T-helper 1 cell treated with Interleukin-12 subunit alpha and Interleukin-12 subunit beta and Interleukin-4 antibody, amounts not matched to agents 30 μg/mL and 1 μg/mL, for 36 hours (primary cell): ENCODE data around the gene VMO1.
"Not testable (repeated sequence)": the region's sequence is repeated elsewhere in the genome, so short reads cannot be mapped to it uniquely, and the experiment has no call there.

Source experiments
- H3K27ac Mint-ChIP-seq: one replicate; pipeline ENCODE4 v1.8.0; 2021; ENCODE audit warnings: mild to moderate bottlenecking, mixed read lengths
- H3K27me3 Mint-ChIP-seq: one replicate; pipeline ENCODE4 v1.8.0; 2021; ENCODE audit warnings: low read depth, mixed read lengths
- H3K36me3 Mint-ChIP-seq: one replicate; pipeline ENCODE4 v1.8.0; 2021; ENCODE audit warnings: low read depth, mixed read lengths
- H3K4me1 Mint-ChIP-seq: one replicate; pipeline ENCODE4 v1.8.0; 2021; ENCODE audit warnings: low read depth, mixed read lengths
- H3K4me3 Mint-ChIP-seq: one replicate; pipeline ENCODE4 v1.8.0; 2021; ENCODE audit warnings: mild to moderate bottlenecking, moderate library complexity, mixed read lengths
- H3K9me3 Mint-ChIP-seq: one replicate; pipeline ENCODE4 v1.8.0; 2021; ENCODE audit warnings: mixed read lengths

The VMO1 gene

GRCh38 chr17:4786106-4786511 lies at the start of gene VMO1:
Gene VMO1 (minus strand): TSS chr17:4786364. CDS start chr17:4786352, 12 bp downstream.
- H3K27me3 Mint-ChIP-seq, result peaks cover 67% of the 10 kb centered on the region
- H3K9me3 Mint-ChIP-seq, result no peaks in the 10 kb centered on the region
- peak within 1 kb of the TSS; percentile 51 for H3K4me3 Mint-ChIP-seq
- peaks cover 25% of the 10 kb centered on the region for H3K4me1 Mint-ChIP-seq
- peaks cover 2% of the 10 kb centered on the region for H3K36me3 Mint-ChIP-seq
- no peak within 1 kb of the TSS for H3K27ac Mint-ChIP-seq

DNA sequence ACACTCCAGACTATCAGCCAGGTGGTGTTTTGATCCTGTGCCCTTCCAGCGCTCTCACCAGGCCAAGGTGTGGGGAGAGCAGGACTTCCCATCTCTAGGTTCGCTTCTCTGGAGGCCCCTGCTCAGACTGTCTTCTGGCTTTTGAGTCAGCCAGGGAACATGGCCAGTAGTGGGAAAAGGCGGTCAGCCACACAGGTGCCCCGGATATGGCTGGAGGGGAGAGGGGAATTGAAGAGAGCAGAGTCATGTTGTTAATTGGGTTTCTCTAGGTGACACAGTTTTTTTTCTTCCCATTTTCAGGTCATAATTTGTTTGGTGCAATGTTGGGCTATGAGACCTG lies 48.5 kb upstream of the VMO1 start:
- H3K27ac Mint-ChIP-seq, result peak overlapping the region; percentile 92

DNA sequence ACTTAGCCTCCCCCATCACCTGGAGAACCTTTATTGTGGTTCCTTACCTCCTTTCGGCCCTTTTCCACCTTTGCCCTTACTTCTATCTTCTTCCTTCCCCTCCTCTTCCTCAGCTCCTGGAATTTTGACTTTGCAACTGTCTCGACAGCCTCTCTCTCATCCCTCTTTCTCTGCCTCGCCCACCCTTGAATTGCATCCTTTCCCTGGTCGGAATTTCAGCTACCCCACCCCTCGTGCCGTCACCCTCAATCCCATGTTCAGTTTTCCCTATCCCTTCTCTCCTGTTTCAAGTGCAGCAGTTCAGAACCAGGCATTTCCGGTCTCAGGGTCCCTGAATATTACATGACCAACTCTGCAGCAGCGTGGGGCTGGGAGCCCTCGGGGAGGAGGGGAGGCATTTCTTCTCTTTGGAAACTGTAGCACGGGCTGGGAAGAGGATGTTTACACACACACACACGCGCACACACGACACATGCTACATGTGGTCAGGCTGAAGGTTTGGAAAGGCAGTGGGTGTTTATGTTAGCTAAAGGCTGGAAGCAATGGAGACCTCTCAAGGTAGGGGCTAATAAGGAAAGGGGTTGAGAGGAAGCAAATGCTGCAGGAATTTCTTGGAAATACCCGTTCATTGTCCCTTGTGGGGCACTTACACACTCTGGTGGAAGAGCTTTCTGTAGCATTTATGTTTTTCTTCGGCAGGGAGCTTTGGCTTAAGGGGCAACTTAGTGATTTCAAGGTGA lies 47.9 kb upstream of the VMO1 start:
- H3K4me3 Mint-ChIP-seq, result peak overlapping the region; percentile 91
- peaks cover 7% of the 10 kb centered on the region for H3K36me3 Mint-ChIP-seq
- no peaks in the 10 kb centered on the region for H3K9me3 Mint-ChIP-seq
- peaks cover 30% of the 10 kb centered on the region for H3K4me1 Mint-ChIP-seq
- H3K27me3 Mint-ChIP-seq, result no peaks in the 10 kb centered on the region
- peak overlapping the region; percentile 92 for H3K27ac Mint-ChIP-seq

More for the DNA sequence above, 48.5 kb upstream of the VMO1 start:
- H3K4me3 Mint-ChIP-seq, result peak overlapping the region; percentile 91
- no peaks in the 10 kb centered on the region for H3K27me3 Mint-ChIP-seq
- H3K4me1 Mint-ChIP-seq, result peaks cover 35% of the 10 kb centered on the region
- H3K36me3 Mint-ChIP-seq, result peaks cover 10% of the 10 kb centered on the region
- no peaks in the 10 kb centered on the region for H3K9me3 Mint-ChIP-seq

DNA sequence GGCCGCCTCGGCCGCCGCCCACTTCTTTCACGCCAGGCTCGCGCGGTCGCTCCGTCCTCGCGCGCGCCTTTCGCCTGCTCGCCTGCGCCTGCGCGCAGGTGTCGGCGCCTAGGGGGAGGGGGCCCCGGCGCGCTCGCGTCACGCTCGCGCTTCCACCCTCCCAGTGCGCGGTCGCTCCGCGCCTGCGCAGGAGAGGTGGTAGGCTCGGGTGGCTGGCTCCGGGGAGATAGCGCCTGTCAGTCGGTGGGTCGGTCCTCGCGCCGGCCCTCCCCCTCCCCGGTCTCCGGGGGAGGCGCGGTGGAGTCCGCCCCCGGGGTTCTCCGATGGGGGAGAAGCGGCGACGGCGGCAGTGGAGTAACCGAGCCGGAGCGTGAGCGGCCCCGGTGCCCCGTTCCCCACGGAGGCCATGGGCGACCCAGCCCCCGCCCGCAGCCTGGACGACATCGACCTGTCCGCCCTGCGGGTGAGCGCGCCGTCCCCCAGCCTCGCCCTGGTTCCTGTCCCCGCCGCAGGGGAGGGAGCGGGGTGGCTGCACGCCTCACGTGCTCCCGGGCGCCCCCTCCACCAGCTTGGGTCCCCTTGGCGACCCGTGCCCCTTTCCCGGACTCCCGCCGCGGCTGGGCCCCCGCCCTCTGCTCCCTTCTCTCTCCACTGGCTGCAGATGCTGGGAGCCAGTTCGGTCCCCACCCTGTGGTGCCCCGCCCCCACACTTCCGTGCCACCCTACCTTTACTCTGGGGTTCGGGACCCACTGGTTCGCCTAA lies 47.2 kb upstream of the VMO1 start, which contains the start of gene MINK1:
TSS of gene MINK1 (plus strand) at position 163 of the 763 bp plus-strand sequence. CDS start at position 407, 244 bp downstream.
- Mint-ChIP-seq H3K4me3 (peak within 1 kb of the TSS; percentile 91), H3K9me3 (no peaks in the 10 kb centered on the region), H3K4me1 (peaks cover 29% of the 10 kb centered on the region), H3K27ac (peak within 1 kb of the TSS; percentile 92), H3K27me3 (peaks cover 5% of the 10 kb centered on the region), H3K36me3 (peaks cover 6% of the 10 kb centered on the region)

DNA sequence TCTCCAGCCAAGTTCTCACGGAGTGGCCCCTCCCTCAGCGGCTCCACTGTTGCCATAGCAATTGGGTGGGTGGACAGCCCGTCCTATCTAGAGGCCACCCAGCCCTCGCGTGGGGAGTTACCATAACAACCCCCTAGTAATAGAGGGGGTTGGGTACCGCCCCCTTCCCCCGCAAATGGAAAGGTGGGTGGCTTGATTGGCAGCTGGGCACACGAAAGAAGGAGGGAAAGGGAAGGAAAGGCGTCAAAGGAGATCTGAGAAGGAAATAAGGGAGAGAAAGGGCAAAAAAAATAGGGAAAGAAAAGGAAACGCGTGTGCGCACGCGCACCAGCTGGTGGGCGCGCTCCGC lies 46.6 kb upstream of the VMO1 start:
- H3K27me3 Mint-ChIP-seq, H3K9me3 Mint-ChIP-seq, H3K36me3 Mint-ChIP-seq: not testable (repeated sequence)
- Mint-ChIP-seq H3K27ac (peak overlapping the region; percentile 92), H3K4me3 (peak overlapping the region; percentile 91), H3K4me1 (peaks cover 27% of the 10 kb centered on the region)

DNA sequence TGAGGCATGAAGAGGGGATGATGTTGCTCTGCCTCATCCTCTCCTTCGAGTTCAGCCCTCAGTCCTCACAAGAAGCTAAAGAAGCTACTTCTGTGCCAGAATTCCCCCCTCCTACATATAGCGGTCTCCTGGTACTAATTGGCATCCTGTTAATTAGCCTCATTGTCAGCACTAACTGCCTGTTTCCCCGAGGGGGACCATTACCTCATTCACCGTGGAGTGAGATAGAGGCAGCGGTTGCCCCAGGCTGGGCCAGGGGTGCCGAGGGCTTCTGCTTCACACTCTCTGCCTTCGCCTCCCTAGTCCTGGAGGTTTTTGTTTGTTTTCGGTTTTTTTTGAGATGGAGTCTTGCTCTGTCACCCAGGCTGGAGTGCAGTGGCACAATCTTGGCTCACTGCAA lies 41.2 kb upstream of the VMO1 start:
- Mint-ChIP-seq H3K9me3 (no peaks in the 10 kb centered on the region), H3K4me1 (no peaks in the 10 kb centered on the region), H3K4me3 (no peak overlapping the region), H3K27ac (no peak overlapping the region), H3K36me3 (no peaks in the 10 kb centered on the region), H3K27me3 (peaks cover 5% of the 10 kb centered on the region)

DNA sequence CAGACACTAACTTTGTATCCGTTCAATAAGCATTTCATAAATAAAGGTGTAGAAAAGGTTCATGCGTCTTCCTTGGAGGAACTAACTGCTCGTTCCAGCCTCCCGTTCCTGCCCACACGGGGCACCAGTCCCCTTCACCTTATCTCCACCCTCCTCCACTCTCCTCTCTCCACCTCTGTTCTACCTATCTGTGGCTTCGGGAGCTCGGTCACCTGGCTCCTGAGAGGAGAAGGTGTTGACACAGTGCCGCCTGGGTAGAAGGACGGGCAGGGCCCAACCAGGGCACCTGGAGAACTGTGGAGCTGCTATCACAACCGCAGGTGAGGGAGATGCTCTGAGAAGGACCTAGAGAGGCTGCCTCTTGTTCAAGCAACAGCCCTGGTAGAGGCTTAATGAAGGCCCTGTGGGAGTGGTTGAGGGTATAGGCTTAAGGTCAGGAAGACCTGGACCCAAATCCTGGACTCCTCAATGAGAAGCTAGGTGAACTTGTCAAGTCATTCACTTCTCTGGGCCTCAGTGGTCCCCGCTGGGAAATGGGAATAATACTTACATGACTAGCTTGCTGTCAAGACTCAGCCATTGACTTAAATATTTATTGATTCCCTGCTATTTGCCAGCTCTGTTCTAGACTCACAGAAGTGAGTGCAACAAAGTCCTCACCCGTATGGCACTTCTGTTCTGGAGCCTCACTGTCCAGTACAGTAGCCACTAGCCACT lies 37.4 kb upstream of the VMO1 start:
- Mint-ChIP-seq H3K27ac (no peak overlapping the region), H3K9me3 (no peaks in the 10 kb centered on the region), H3K36me3 (peaks cover 2% of the 10 kb centered on the region), H3K4me3 (no peak overlapping the region), H3K27me3 (no peaks in the 10 kb centered on the region), H3K4me1 (no peaks in the 10 kb centered on the region)

DNA sequence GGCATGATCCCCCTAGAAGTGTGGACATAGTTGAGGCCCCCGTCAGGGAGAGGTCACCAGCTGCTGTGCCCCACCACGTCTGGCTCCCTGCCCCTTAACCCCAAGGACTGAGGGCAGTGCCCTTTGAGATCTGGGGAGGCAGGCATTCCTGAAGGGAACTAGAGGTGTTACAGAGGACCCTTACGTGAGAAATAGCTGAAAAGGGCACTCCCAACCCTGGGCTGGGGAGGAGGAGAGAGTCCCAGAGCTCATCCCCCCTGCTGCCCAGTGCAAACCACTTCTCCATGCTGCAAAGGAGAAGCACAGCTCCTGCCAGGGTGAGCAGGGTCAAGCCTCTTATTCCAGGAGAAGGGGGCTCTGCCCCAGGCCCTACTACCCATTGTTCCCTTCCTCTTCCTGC lies 36.7 kb upstream of the VMO1 start:
- Mint-ChIP-seq H3K4me1 (no peaks in the 10 kb centered on the region), H3K36me3 (peaks cover 2% of the 10 kb centered on the region), H3K27me3 (no peaks in the 10 kb centered on the region), H3K27ac (no peak overlapping the region), H3K9me3 (no peaks in the 10 kb centered on the region), H3K4me3 (no peak overlapping the region)

GRCh38 chr17:4818276-4818675 lies 32.1 kb upstream of the VMO1 start:
- H3K4me1 Mint-ChIP-seq, result no peaks in the 10 kb centered on the region
- H3K4me3 Mint-ChIP-seq, result no peak overlapping the region
- no peaks in the 10 kb centered on the region for H3K9me3 Mint-ChIP-seq
- H3K36me3 Mint-ChIP-seq, result peaks cover 5% of the 10 kb centered on the region
- H3K27me3 Mint-ChIP-seq, result no peaks in the 10 kb centered on the region
- no peak overlapping the region for H3K27ac Mint-ChIP-seq

GRCh38 chr17:4816826-4817225 lies 30.7 kb upstream of the VMO1 start:
- Mint-ChIP-seq H3K27ac (no peak overlapping the region), H3K4me3 (no peak overlapping the region), H3K4me1 (no peaks in the 10 kb centered on the region), H3K9me3 (no peaks in the 10 kb centered on the region), H3K36me3 (peaks cover 5% of the 10 kb centered on the region), H3K27me3 (no peaks in the 10 kb centered on the region)

GRCh38 chr17:4815043-4815675 lies 29.0 kb upstream of the VMO1 start:
- Mint-ChIP-seq H3K27me3 (no peaks in the 10 kb centered on the region), H3K9me3 (no peaks in the 10 kb centered on the region), H3K27ac (no peak overlapping the region), H3K4me1 (peaks cover 2% of the 10 kb centered on the region), H3K4me3 (no peak overlapping the region), H3K36me3 (peaks cover 9% of the 10 kb centered on the region)

GRCh38 chr17:4812690-4813089 lies 26.5 kb upstream of the VMO1 start:
- H3K4me3 Mint-ChIP-seq, result no peak overlapping the region
- peaks cover 17% of the 10 kb centered on the region for H3K36me3 Mint-ChIP-seq
- H3K27ac Mint-ChIP-seq, result no peak overlapping the region
- no peaks in the 10 kb centered on the region for H3K9me3 Mint-ChIP-seq
- H3K4me1 Mint-ChIP-seq, result peaks cover 6% of the 10 kb centered on the region
- H3K27me3 Mint-ChIP-seq, result no peaks in the 10 kb centered on the region

DNA sequence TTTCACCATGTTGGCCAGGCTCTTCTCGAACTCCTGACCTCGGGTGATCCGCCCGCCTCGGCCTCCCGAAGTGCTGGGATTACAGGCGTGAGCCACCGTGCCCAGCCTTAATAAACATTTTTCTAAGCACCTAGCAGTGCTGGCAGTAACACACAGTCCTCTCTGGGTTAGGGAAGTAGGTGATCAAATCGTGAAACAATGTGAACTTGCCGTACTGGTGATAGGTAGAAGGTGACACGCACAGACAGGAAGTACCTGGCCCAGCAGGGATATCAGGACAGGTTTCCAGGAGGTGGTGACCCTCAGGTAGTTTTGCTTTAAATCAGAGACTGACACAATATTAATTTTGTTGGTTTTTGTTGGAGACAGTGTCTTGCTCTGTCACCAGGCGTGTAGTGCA lies 25.3 kb upstream of the VMO1 start:
- H3K4me3 Mint-ChIP-seq, result no peak overlapping the region
- H3K9me3 Mint-ChIP-seq, result no peaks in the 10 kb centered on the region
- H3K36me3 Mint-ChIP-seq, result peaks cover 14% of the 10 kb centered on the region
- H3K4me1 Mint-ChIP-seq, result peaks cover 6% of the 10 kb centered on the region
- no peaks in the 10 kb centered on the region for H3K27me3 Mint-ChIP-seq
- no peak overlapping the region for H3K27ac Mint-ChIP-seq

DNA sequence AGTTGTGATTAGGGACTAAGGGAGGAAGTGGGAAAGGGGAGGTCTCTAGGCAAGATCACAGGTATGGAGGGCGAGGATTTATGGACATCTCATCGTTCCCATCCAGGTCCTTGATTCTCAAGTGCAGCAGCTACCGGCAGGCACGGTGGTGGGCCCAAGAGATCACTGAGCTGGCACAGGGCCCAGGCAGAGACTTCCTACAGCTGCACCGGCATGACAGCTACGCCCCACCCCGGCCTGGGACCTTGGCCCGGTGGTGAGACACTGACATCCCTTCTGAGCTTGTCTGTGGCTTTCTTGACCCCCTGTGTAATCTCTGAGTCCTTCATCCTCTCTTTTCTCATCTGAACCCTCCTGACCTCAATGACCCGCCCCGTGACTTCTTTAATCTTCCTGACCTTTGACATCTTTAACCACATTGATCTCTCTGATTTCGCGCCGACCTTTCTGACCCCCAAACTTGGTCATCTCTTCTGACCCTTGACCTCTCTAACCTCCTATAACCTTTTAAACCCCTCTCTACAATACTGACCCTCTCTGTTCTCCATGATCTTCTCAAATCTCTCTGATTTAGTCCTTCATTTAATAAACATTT lies 24.6 kb upstream of the VMO1 start:
- no peak overlapping the region for H3K4me3 Mint-ChIP-seq
- no peaks in the 10 kb centered on the region for H3K27me3 Mint-ChIP-seq
- peaks cover 12% of the 10 kb centered on the region for H3K4me1 Mint-ChIP-seq
- peaks cover 14% of the 10 kb centered on the region for H3K36me3 Mint-ChIP-seq
- no peaks in the 10 kb centered on the region for H3K9me3 Mint-ChIP-seq
- no peak overlapping the region for H3K27ac Mint-ChIP-seq
